Kidney (tissue), 14 donors: ENCODE results near the gene ARHGAP18. TPM values are rescaled to one million over a fixed set of nuclear protein-coding genes. Genes with fewer than 3 reads are reported as not detected.

Experiments used
- DNase-seq, 5 donors: peaks; one replicate each; pipeline ENCODE4 v3.0.0-alpha.2; 2013 to 2020
- FAIRE-seq: peaks from 2 replicates; lab custom pipeline; 2012; peaks lifted over from hg19 to GRCh38; lab: Jason Lieb, UNC
- H3K27ac ChIP-seq, 2 donors: one replicate each; pipeline ENCODE4 v1.7.0; 2013; ENCODE audit warnings: low read depth in 2 of 2, low read length in 2 of 2, inconsistent platforms in 1 of 2
- H3K27me3 ChIP-seq: one replicate; pipeline ENCODE4 v1.7.1; 2013; ENCODE audit warnings: low read length, inconsistent platforms; ENCODE audit not compliant: control insufficient read depth, insufficient read depth
- H3K36me3 ChIP-seq, 3 donors: one replicate each; pipeline versions ENCODE4 v1.7.0 to v1.7.1; 2013; ENCODE audit warnings: low read length in 3 of 3, control low read depth in 1 of 3, inconsistent platforms in 1 of 3; ENCODE audit not compliant: insufficient read depth in 3 of 3, control insufficient read depth in 2 of 3
- H3K4me1 ChIP-seq, 3 donors: one replicate each; pipeline versions ENCODE4 v1.7.0 to v1.7.1; 2013; ENCODE audit warnings: low read length in 3 of 3, inconsistent platforms in 1 of 3, low read depth in 1 of 3; ENCODE audit not compliant: control insufficient read depth in 2 of 3, insufficient read depth in 2 of 3
- H3K4me3 ChIP-seq, 3 donors: one replicate each; pipeline versions ENCODE4 v1.7.0 to v1.8.1; 2013; ENCODE audit warnings: low read length in 3 of 3, control low read depth in 1 of 3, inconsistent platforms in 1 of 3
- H3K9ac ChIP-seq, 3 donors: one replicate each; pipeline versions ENCODE4 v1.7.0 to v1.7.1; 2013; ENCODE audit warnings: low read length in 3 of 3, control low read depth in 1 of 3, inconsistent platforms in 1 of 3
- H3K9me3 ChIP-seq, 3 donors: one replicate each; pipeline versions ENCODE4 v1.7.0 to v1.7.1; 2013; ENCODE audit warnings: low read length in 3 of 3, control low read depth in 1 of 3, inconsistent platforms in 1 of 3; ENCODE audit not compliant: control insufficient read depth in 2 of 3, insufficient read depth in 1 of 3
- intact Hi-C: fragments of 100-400 bp; cut with DNase I; formaldehyde crosslinking; loops from one replicate; pipeline ENCODE4 v1.11.1; 2022
- polyA plus RNA-seq: library from polyadenylated mRNA; stranded (reverse); fragments of 350-450 nt; fragmentation: Illumina TruSeq; extraction: RNeasy Lipid Tissue Mini Kit (QIAGEN cat#74804); gene quantifications from one replicate; pipeline ENCODE4 v1.2.3, GENCODE V29; 2014; ENCODE audit warnings: low read depth, low replicate concordance; ENCODE audit not compliant: insufficient read depth
- total RNA-seq: library from RNA; stranded (reverse); fragmentation: NEBNext Ultra II Directional; extraction: Animal tissue kit (Norgen Biotek cat#: 25700); gene quantifications from one replicate; pipeline ENCODE4 v1.2.1, GENCODE V29; 2021
- TF ChIP-seq, protein P1 (sequence below): IDR thresholded peaks from 3 replicates; pipeline ENCODE4 v1.5.1; 2012; ENCODE audit warnings: mild to moderate bottlenecking, moderate library complexity, borderline replicate concordance; ENCODE audit not compliant: insufficient read depth; ENCODE audit errors: extremely low read depth
- donor health status: control.
- donor health status: control.
- donor health status: control.
- donor health status: control.
- donor health status: control.
- donor health status: DM: yes; HTN: yes; CAD: no.
- donor health status: Normal renal cell carcinoma (clear cell type).

ARHGAP18 gene
- total and polyA plus RNA-seq, 2 donors from 2014 or later: 26.5 to 39.8 TPM

DNA sequence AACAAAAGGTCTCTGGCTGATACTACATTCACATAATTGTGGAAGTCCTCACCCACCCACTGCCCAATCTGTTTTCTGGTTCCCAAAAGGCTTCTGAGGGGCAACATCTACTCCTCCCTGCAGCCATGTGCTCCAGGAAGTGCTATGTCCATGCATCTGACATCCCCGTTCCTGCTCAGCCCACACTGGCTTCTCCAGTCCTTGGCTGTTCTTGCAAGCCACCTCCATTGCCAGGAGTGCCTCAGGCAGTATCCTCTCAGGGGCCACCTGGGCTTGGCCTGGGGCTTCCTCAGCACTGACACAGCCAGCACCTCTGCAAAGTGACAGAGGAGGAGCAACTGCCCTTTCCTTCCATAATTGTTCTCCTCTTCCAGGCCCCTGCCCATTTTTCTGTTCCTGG lies 18.3 kb downstream of the ARHGAP18 start:
- TF ChIP-seq, protein P1, sequence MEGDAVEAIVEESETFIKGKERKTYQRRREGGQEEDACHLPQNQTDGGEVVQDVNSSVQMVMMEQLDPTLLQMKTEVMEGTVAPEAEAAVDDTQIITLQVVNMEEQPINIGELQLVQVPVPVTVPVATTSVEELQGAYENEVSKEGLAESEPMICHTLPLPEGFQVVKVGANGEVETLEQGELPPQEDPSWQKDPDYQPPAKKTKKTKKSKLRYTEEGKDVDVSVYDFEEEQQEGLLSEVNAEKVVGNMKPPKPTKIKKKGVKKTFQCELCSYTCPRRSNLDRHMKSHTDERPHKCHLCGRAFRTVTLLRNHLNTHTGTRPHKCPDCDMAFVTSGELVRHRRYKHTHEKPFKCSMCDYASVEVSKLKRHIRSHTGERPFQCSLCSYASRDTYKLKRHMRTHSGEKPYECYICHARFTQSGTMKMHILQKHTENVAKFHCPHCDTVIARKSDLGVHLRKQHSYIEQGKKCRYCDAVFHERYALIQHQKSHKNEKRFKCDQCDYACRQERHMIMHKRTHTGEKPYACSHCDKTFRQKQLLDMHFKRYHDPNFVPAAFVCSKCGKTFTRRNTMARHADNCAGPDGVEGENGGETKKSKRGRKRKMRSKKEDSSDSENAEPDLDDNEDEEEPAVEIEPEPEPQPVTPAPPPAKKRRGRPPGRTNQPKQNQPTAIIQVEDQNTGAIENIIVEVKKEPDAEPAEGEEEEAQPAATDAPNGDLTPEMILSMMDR: no peak
- Histone ChIP-seq H3K27me3 (no peaks in the 10 kb centered on the region), H3K9me3 (no peaks in the 10 kb centered on the region), H3K36me3 (no peaks in the 10 kb centered on the region), H3K9ac (no peak overlapping the region), H3K4me3 (no peak overlapping the region), H3K27ac (no peak overlapping the region), H3K4me1 (peaks cover 0 to 7% (median 0%) of the 10 kb centered on the region in 3 donors)
- DNase-seq (no peak), FAIRE-seq (no peak)
- intact Hi-C loops: no loop called here

DNA sequence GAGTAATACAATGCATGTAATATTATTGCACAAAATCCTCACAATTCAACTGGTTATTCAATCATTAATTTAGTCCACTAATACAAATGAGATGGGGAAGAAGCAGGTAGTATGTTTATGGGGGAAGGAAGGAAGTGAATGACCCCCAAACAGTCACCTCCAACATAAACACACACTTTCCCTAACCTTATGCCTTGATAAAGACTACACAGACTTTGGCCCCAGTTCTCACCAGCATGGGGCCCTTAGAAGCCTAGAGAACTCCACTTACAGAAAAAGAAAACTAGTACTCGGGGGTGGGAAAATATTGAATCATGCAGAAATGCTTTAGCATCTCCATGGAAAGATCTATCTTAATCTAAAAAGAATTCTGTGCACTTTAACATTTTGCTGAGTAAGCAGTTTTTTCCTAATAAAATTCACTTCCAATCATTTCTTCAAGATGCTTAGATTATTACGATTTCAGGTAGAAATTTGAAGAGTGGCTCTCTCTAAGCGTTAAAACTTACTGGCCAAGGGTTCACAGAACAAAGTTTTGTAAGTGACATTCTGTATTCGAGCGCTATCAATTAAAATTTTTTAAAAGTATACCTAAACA lies 18.8 kb downstream of the ARHGAP18 start:
- H3K36me3 ChIP-seq: no peaks in the 10 kb centered on the region
- DNase-seq (no peak), FAIRE-seq (no peak)
- H3K4me3 ChIP-seq: no peak overlapping the region
- peaks cover 0 to 3% (median 2%) of the 10 kb centered on the region in 3 donors for H3K4me1 ChIP-seq
- H3K9ac ChIP-seq: no peak overlapping the region
- TF ChIP-seq, protein P1: no peak
- intact Hi-C loops: no loop called here
- no peak overlapping the region for H3K27ac ChIP-seq
- no peaks in the 10 kb centered on the region for H3K9me3 ChIP-seq
- H3K27me3 ChIP-seq: no peaks in the 10 kb centered on the region

DNA sequence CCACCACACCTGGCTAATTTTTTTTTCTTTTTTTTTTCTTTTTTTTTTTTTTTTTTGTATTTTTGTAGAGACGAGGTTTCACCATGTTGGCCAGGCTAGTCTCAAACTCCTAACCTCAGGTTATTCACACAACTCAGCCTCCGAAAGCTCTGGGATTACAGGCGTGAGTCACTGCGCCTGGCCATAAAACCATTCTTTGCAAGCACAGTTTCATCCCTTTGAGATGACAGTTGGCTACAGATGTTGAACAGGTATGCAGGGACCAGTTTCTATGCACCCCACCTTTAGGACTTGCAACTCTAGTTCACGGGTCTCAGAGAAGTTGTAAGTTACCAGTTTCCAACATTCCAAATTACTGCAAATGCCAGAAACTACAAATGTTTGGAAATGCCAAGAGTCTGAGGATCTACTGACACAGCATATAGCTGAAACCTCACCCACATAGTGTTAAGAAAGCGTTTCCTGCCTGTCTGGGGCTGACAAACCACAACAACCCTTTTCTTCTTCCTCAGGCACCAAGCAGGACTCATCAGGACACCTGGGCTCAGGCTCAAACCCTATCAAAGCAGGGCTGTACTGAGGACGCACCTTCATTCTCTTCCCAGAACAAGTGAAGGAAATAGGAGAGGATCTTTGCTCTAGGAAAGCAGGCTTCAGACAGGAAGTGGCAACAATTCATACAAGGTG lies 22.9 kb downstream of the ARHGAP18 start:
- FAIRE-seq: no peak
- intact Hi-C loops: no loop called here
- H3K4me1 ChIP-seq: peaks cover 10% of the 10 kb centered on the region in 3 donors
- no peaks in the 10 kb centered on the region for H3K9me3 ChIP-seq
- H3K27me3 ChIP-seq: no peaks in the 10 kb centered on the region
- no peak overlapping the region for H3K4me3 ChIP-seq
- H3K9ac ChIP-seq: no peak overlapping the region
- DNase-seq: no peak
- H3K36me3 ChIP-seq: no peaks in the 10 kb centered on the region
- TF ChIP-seq, protein P1: no peak
- H3K27ac ChIP-seq: no peak overlapping the region
